ENCODE measurements around the gene ADAMTS3. TPM values are rescaled to one million over a fixed set of nuclear protein-coding genes. Genes with fewer than 3 reads are reported as not detected.

The ADAMTS3 gene
- polyA plus RNA-seq, 1 donor (not counting 4 experiments of a cell fraction or from before 2014, with no cell fraction given) = 0.09 TPM

- Histone ChIP-seq H3K4me3 (ENCODE audit: control insufficient read depth in 2 of 3, extremely low read depth in 1 of 3, insufficient read depth in 2 of 3, low read depth in 1 of 3, low read length in 3 of 3) (no peak overlapping the region), H4K20me1 (ENCODE audit: control insufficient read depth, extremely low read depth, insufficient read depth, low read length) (no peaks in the 10 kb centered on the region), H3K9me1 (ENCODE audit: control insufficient read depth, extremely low read depth, insufficient read depth, low read length) (no peaks in the 10 kb centered on the region), H3K4me1 (ENCODE audit: control insufficient read depth, extremely low read depth, insufficient read depth, low read length) (no peaks in the 10 kb centered on the region), H3K9ac (ENCODE audit: control insufficient read depth, extremely low read depth, insufficient read depth, low read length) (no peak overlapping the region), H3K27me3 (ENCODE audit: control insufficient read depth, extremely low read depth, insufficient read depth, low read length) (no peaks in the 10 kb centered on the region), H3K36me3 (ENCODE audit: control insufficient read depth in 2 of 2, extremely low read depth in 1 of 2, insufficient read depth in 2 of 2, low read length in 2 of 2) (no peaks in the 10 kb centered on the region), H3K79me2 (ENCODE audit: control insufficient read depth, insufficient read depth, low read length) (no peaks in the 10 kb centered on the region), H3K27ac (ENCODE audit: control insufficient read depth, insufficient read depth, low read length) (no peak overlapping the region), H3K4me2 (ENCODE audit: control insufficient read depth, extremely low read depth, insufficient read depth, low read depth, low read length) (no peak overlapping the region), H3K9me3 (ENCODE audit: control insufficient read depth, low read depth, low read length) (no peaks in the 10 kb centered on the region), H2AFZ (ENCODE audit: control insufficient read depth, low read length) (no peak overlapping the region)
- dilution Hi-C loops (cut with MboI; ENCODE audit: extremely low pct_ligation_motif_present, low sequenced_read_pairs) = no loop called here
- TF ChIP-seq, protein P1, sequence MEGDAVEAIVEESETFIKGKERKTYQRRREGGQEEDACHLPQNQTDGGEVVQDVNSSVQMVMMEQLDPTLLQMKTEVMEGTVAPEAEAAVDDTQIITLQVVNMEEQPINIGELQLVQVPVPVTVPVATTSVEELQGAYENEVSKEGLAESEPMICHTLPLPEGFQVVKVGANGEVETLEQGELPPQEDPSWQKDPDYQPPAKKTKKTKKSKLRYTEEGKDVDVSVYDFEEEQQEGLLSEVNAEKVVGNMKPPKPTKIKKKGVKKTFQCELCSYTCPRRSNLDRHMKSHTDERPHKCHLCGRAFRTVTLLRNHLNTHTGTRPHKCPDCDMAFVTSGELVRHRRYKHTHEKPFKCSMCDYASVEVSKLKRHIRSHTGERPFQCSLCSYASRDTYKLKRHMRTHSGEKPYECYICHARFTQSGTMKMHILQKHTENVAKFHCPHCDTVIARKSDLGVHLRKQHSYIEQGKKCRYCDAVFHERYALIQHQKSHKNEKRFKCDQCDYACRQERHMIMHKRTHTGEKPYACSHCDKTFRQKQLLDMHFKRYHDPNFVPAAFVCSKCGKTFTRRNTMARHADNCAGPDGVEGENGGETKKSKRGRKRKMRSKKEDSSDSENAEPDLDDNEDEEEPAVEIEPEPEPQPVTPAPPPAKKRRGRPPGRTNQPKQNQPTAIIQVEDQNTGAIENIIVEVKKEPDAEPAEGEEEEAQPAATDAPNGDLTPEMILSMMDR (optimal IDR thresholded peaks at IDR 0.05 in 1 of 3, IDR thresholded peaks at IDR 0.05 in 1 of 3, conservative IDR thresholded peaks at IDR 0.05 in 1 of 3; ENCODE audit: extremely low read depth in 1 of 3, insufficient read depth in 2 of 3, low read length in 3 of 3) = no peak
- TF ChIP-seq EZH2 (IDR thresholded peaks at IDR 0.05; ENCODE audit: low read length) = no peak
- FAIRE-seq = no peak
- DNase-seq (ENCODE audit: low read depth, low spot score) = no peak
Observed at GRCh38 chr4:72555377-72555831, 13.6 kb downstream of the ADAMTS3 start.

GRCh38 chr4:72553540-72554337 is 15.3 kb downstream of the ADAMTS3 start:
- dilution Hi-C loops (cut with MboI; ENCODE audit: extremely low pct_ligation_motif_present, low sequenced_read_pairs) = no loop called here

More at GRCh38 chr4:72553540-72554337, 15.3 kb downstream of the ADAMTS3 start:
- no peaks in the 10 kb centered on the region for H3K9me3 ChIP-seq (ENCODE audit: control insufficient read depth, low read depth, low read length)
- no peak overlapping the region for H3K4me2 ChIP-seq (ENCODE audit: control insufficient read depth, extremely low read depth, insufficient read depth, low read depth, low read length)
- no peaks in the 10 kb centered on the region for H3K9me1 ChIP-seq (ENCODE audit: control insufficient read depth, extremely low read depth, insufficient read depth, low read length)
- no peak for FAIRE-seq
- TF ChIP-seq, protein P1 (optimal IDR thresholded peaks at IDR 0.05 in 1 of 3, IDR thresholded peaks at IDR 0.05 in 1 of 3, conservative IDR thresholded peaks at IDR 0.05 in 1 of 3; ENCODE audit: extremely low read depth in 1 of 3, insufficient read depth in 2 of 3, low read length in 3 of 3) = no peak
- no peak for TF ChIP-seq EZH2 (IDR thresholded peaks at IDR 0.05; ENCODE audit: low read length)
- H3K9ac ChIP-seq (ENCODE audit: control insufficient read depth, extremely low read depth, insufficient read depth, low read length) = no peak overlapping the region
- no peak for DNase-seq (ENCODE audit: low read depth, low spot score)
- no peak overlapping the region for H2AFZ ChIP-seq (ENCODE audit: control insufficient read depth, low read length)
- no peaks in the 10 kb centered on the region for H4K20me1 ChIP-seq (ENCODE audit: control insufficient read depth, extremely low read depth, insufficient read depth, low read length)
- H3K27ac ChIP-seq (ENCODE audit: control insufficient read depth, insufficient read depth, low read length) = no peak overlapping the region
- no peaks in the 10 kb centered on the region for H3K36me3 ChIP-seq (ENCODE audit: control insufficient read depth in 2 of 2, extremely low read depth in 1 of 2, insufficient read depth in 2 of 2, low read length in 2 of 2)
- no peaks in the 10 kb centered on the region for H3K79me2 ChIP-seq (ENCODE audit: control insufficient read depth, insufficient read depth, low read length)
- no peaks in the 10 kb centered on the region for H3K27me3 ChIP-seq (ENCODE audit: control insufficient read depth, extremely low read depth, insufficient read depth, low read length)
- H3K4me1 ChIP-seq (ENCODE audit: control insufficient read depth, extremely low read depth, insufficient read depth, low read length) = no peaks in the 10 kb centered on the region
- no peak overlapping the region for H3K4me3 ChIP-seq (ENCODE audit: control insufficient read depth in 2 of 3, extremely low read depth in 1 of 3, insufficient read depth in 2 of 3, low read depth in 1 of 3, low read length in 3 of 3)

All from keratinocyte (primary cell).